Effector memory CD4-positive, alpha-beta T cell (primary cell): ENCODE results near the gene PTCD2.

Experiments
- DNase-seq, 3 donors: peaks; one replicate each; pipeline ENCODE4 v3.0.0-alpha.2; 2020
- H3K27ac ChIP-seq: 2 replicates; pipeline ENCODE4 v1.7.0; 2013; ENCODE audit warnings: mild to moderate bottlenecking, low read length, moderate library complexity; ENCODE audit not compliant: insufficient read depth, poor library complexity, severe bottlenecking
- H3K27me3 ChIP-seq: replicated peaks from 2 replicates; pipeline ENCODE4 v1.7.0; 2013; ENCODE audit warnings: mild to moderate bottlenecking, low read length; ENCODE audit not compliant: insufficient read depth, control insufficient read depth, poor library complexity, severe bottlenecking
- H3K36me3 ChIP-seq: 2 replicates; pipeline ENCODE4 v1.7.0; 2013; ENCODE audit warnings: mild to moderate bottlenecking, low read length, moderate library complexity; ENCODE audit not compliant: control insufficient read depth, insufficient read depth
- H3K4me1 ChIP-seq: 2 replicates; pipeline ENCODE4 v1.7.0; 2013; ENCODE audit warnings: low read length, mild to moderate bottlenecking; ENCODE audit not compliant: control insufficient read depth, insufficient read depth, poor library complexity, severe bottlenecking
- H3K4me3 ChIP-seq: 2 replicates; pipeline ENCODE4 v1.7.0; 2013; ENCODE audit warnings: low read length, low read depth, mild to moderate bottlenecking; ENCODE audit not compliant: insufficient read depth, poor library complexity, severe bottlenecking
- H3K9me3 ChIP-seq: 2 replicates; pipeline ENCODE4 v1.7.0; 2013; ENCODE audit warnings: mild to moderate bottlenecking, low read length, moderate library complexity; ENCODE audit not compliant: control insufficient read depth

Gene PTCD2

GRCh38 chr5:72338689-72339209 lies 18.6 kb downstream of the PTCD2 start:
- no peak overlapping the region for H3K27ac ChIP-seq
- H3K4me1 ChIP-seq, result no peaks in the 10 kb centered on the region
- no peak overlapping the region for H3K4me3 ChIP-seq
- H3K27me3 ChIP-seq, result no peaks in the 10 kb centered on the region
- H3K9me3 ChIP-seq, result no peaks in the 10 kb centered on the region
- DNase-seq, result no peak
- H3K36me3 ChIP-seq, result peaks cover 29% of the 10 kb centered on the region

- Histone ChIP-seq H3K9me3 (no peaks in the 10 kb centered on the region), H3K4me3 (no peak overlapping the region), H3K36me3 (peaks cover 10% of the 10 kb centered on the region), H3K27me3 (no peaks in the 10 kb centered on the region), H3K27ac (no peak overlapping the region), H3K4me1 (no peaks in the 10 kb centered on the region)
- no peak for DNase-seq
Observed at GRCh38 chr5:72346398-72346797, 26.2 kb downstream of the PTCD2 start.

- Histone ChIP-seq H3K4me1 (no peaks in the 10 kb centered on the region), H3K36me3 (peaks cover 10% of the 10 kb centered on the region), H3K27me3 (no peaks in the 10 kb centered on the region), H3K9me3 (no peaks in the 10 kb centered on the region), H3K4me3 (no peak overlapping the region), H3K27ac (no peak overlapping the region)
- no peak for DNase-seq
Observed at GRCh38 chr5:72347801-72348308, 27.7 kb downstream of the PTCD2 start.

DNA sequence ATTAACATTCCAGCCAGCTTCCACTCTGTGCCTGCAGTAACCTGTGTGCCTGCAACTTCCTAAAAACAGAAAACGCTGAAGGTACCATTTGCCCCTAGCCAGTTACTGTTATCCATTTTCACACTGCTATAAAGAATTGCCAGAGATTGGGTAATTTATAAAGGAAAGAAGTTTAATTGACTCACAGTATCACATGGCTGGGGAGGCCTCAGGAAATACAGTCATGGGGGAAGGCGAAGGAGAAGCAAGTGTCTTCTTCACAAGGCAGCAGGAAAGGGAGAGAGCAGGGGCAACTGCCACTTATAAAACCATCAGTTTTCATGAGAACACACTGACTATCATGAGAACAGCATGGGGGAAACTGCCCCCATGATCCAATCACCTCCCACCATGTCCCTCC lies 31.2 kb downstream of the PTCD2 start:
- Histone ChIP-seq H3K27ac (no peak overlapping the region), H3K27me3 (no peaks in the 10 kb centered on the region), H3K4me1 (no peaks in the 10 kb centered on the region), H3K36me3 (no peaks in the 10 kb centered on the region), H3K4me3 (no peak overlapping the region), H3K9me3 (no peaks in the 10 kb centered on the region)
- no peak for DNase-seq

DNA sequence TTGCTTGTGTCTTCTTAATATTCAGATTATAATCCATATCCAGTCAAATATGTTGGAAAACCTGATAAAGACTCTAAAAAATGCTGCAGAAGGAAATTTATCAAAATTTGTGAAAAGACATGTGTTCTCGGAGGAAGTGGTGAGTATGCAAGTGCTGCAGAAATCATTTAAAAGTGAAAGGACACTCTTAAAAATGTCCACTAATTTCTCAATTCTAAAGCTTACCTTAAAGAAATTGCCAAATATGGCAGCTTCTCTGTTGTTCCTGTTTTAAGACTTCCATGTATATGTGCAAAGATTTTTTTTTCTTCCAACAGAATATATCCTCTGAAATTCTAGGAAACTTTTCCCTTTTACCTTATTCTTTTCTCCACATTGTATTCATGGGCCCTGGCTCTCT lies 32.4 kb downstream of the PTCD2 start:
- no peak overlapping the region for H3K27ac ChIP-seq
- H3K4me3 ChIP-seq, result no peak overlapping the region
- DNase-seq, result no peak
- no peaks in the 10 kb centered on the region for H3K9me3 ChIP-seq
- no peaks in the 10 kb centered on the region for H3K27me3 ChIP-seq
- no peaks in the 10 kb centered on the region for H3K36me3 ChIP-seq
- no peaks in the 10 kb centered on the region for H3K4me1 ChIP-seq

DNA sequence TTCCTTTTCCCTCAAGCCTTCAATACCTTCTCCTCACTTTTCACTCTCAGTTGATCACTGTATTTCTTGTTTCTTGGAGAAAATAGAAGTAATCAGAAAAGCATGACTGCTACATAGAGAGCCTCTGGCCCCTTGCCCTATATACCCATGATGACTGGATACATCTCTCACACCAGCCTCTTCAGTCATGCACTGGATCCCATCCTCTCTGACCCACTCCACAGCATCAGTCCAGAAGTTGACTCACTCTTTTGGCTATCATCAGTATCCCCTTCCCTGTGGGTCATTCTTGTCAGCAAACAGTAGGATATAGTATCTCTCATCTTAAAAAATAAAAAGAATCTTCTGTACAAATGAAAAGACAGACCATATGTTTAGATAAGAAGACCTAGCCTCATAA lies 32.9 kb downstream of the PTCD2 start:
- H3K27ac ChIP-seq, result no peak overlapping the region
- no peaks in the 10 kb centered on the region for H3K4me1 ChIP-seq
- peaks cover 3% of the 10 kb centered on the region for H3K36me3 ChIP-seq
- H3K9me3 ChIP-seq, result no peaks in the 10 kb centered on the region
- no peak for DNase-seq
- no peaks in the 10 kb centered on the region for H3K27me3 ChIP-seq
- H3K4me3 ChIP-seq, result no peak overlapping the region

DNA sequence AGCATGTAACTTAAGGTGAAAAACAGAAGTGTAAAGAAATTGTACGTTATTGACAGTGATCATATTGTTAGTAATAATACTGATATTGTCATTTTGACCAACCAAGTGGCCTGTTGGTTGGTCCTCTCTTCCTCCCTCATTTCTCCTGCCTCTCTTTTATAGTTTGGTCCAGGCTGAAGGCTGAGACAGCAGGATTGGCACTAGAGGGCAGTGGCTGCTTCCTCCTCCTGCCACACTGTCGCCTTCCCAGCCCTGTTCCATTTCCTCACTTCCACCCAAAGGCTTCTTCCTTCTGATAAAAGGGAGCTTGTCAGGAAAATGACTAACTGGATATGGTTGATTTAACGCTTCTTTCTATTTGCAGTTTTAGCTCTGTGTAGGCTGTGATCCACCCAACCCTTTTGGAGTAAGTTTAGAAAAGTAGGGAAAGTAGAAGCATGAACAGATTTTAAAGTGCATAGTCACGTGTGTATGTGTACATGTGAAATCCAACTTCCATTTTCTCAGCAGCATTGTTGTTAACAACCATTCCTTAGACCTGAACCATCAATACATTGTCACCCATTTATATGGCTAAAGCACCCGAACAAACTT lies 35.6 kb downstream of the PTCD2 start:
- Histone ChIP-seq H3K4me3 (no peak overlapping the region), H3K4me1 (no peaks in the 10 kb centered on the region), H3K27ac (no peak overlapping the region), H3K36me3 (peaks cover 12% of the 10 kb centered on the region), H3K27me3 (no peaks in the 10 kb centered on the region), H3K9me3 (no peaks in the 10 kb centered on the region)
- no peak for DNase-seq

DNA sequence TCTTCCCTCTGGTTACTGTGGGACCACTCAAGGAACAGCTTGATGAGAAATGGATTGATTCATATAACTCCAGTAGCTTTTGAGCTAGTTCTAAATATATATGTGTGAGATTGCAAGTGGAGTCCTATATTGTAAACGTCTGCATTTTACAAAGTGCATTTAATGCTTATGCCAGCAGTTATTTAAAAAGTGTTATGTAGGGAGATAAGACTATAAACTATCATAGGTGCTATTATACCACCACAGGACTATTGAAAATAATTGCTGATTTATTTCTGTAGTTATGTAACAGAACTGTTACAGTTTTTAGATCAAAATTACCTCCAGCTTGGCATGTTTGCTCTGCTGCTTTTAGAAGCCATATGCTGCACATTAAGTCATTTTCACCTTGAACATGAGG lies 36.2 kb downstream of the PTCD2 start:
- no peak for DNase-seq
- H3K36me3 ChIP-seq, result peaks cover 12% of the 10 kb centered on the region

GRCh38 chr5:72358925-72359324 lies 38.8 kb downstream of the PTCD2 start:
- Histone ChIP-seq H3K27ac (no peak overlapping the region), H3K9me3 (no peaks in the 10 kb centered on the region), H3K4me1 (no peaks in the 10 kb centered on the region), H3K4me3 (no peak overlapping the region), H3K36me3 (peaks cover 14% of the 10 kb centered on the region), H3K27me3 (no peaks in the 10 kb centered on the region)
- no peak for DNase-seq

More for the DNA sequence above, 36.2 kb downstream of the PTCD2 start:
- Histone ChIP-seq H3K27me3 (no peaks in the 10 kb centered on the region), H3K4me1 (no peaks in the 10 kb centered on the region), H3K9me3 (no peaks in the 10 kb centered on the region), H3K4me3 (no peak overlapping the region), H3K27ac (no peak overlapping the region)

DNA sequence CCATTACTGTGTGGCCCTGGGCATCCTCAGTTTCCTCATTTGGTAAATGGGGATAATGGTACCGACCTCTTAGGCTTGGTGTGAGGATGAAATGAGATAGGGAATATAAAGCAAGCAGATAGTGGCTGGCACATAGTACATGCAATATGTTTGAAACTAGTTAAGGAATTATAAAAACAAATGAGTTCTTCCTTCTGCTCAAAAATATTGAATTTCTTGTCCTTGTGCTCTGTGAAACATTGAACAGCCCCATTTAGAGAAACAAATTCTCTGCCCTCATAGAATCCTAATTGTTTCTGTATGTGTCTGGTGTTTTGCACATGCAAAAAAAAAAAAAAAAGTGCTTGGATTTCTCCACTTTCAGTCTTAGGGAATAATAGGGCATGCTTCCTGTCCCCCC lies 39.7 kb downstream of the PTCD2 start:
- no peak for DNase-seq
- H3K27me3 ChIP-seq, result no peaks in the 10 kb centered on the region
- no peak overlapping the region for H3K27ac ChIP-seq
- H3K4me1 ChIP-seq, result no peaks in the 10 kb centered on the region
- no peak overlapping the region for H3K4me3 ChIP-seq
- no peaks in the 10 kb centered on the region for H3K9me3 ChIP-seq
- peaks cover 14% of the 10 kb centered on the region for H3K36me3 ChIP-seq
